Measurements from ENCODE around the gene AGAP1. TPM values are rescaled to one million over a fixed set of nuclear protein-coding genes. Genes with fewer than 3 reads are reported as not detected.

The AGAP1 gene
- total RNA-seq, 1 donor from 2014 or later: 39.0 TPM

DNA sequence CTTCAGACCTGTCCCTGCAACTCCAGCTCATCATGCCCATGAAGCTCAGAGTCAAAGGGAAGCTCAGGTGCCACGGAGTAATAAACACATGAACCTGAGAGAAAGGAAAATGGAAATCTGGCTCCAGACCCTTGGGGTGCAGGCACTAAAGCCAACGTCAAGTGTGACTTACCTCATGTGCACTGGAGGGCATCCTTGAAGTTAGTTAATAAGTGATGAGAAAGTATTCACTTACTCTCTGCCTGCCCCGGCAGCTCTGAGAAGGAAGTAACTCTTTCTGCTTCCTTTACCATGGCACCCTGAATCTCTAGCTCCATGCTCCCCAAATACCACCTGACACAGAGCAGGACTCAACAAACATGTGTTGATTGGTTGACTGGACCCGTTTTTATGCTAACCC is 21.4 kb upstream of the AGAP1 start:
- peaks cover 12% of the 10 kb centered on the region for H3K9me3 Mint-ChIP-seq (ENCODE audit: low read depth)
- H3K36me3 Mint-ChIP-seq (ENCODE audit: low read depth): no peaks in the 10 kb centered on the region
- TF ChIP-seq, protein P1, sequence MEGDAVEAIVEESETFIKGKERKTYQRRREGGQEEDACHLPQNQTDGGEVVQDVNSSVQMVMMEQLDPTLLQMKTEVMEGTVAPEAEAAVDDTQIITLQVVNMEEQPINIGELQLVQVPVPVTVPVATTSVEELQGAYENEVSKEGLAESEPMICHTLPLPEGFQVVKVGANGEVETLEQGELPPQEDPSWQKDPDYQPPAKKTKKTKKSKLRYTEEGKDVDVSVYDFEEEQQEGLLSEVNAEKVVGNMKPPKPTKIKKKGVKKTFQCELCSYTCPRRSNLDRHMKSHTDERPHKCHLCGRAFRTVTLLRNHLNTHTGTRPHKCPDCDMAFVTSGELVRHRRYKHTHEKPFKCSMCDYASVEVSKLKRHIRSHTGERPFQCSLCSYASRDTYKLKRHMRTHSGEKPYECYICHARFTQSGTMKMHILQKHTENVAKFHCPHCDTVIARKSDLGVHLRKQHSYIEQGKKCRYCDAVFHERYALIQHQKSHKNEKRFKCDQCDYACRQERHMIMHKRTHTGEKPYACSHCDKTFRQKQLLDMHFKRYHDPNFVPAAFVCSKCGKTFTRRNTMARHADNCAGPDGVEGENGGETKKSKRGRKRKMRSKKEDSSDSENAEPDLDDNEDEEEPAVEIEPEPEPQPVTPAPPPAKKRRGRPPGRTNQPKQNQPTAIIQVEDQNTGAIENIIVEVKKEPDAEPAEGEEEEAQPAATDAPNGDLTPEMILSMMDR (IDR thresholded peaks at IDR 0.05): no peak
- no peak for DNase-seq (ENCODE audit: low spot score)
- peaks cover 13% of the 10 kb centered on the region for H3K4me1 Mint-ChIP-seq (ENCODE audit: low read depth)
- no peak overlapping the region for H3K27ac Mint-ChIP-seq (ENCODE audit: unreplicated experiment)
- no peaks in the 10 kb centered on the region for H3K27me3 Mint-ChIP-seq (ENCODE audit: low read depth)
- no peak overlapping the region for H3K4me3 Mint-ChIP-seq (ENCODE audit: unreplicated experiment)

DNA sequence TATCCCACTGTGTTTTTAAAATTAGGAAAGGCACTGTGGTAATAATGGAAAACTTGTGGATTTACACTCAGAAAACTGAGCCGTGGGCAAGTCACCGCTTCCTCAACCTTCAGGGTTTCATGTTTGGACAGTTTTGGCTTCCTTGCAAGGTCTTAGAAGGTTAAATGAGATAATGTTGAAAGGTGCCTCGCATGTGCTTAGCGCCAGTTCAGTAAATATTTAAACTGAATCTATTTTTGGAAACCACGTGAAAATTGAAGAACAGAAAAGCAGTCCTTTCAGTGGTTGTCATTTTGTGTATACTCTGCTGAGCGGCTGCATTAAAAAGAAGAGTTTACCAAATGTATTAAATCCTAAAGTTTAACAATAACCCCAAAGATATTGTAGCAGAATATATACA is 15.2 kb upstream of the AGAP1 start:
- Mint-ChIP-seq H3K36me3 (ENCODE audit: low read depth) (no peaks in the 10 kb centered on the region), H3K4me3 (ENCODE audit: unreplicated experiment) (no peak overlapping the region), H3K27ac (ENCODE audit: unreplicated experiment) (no peak overlapping the region), H3K27me3 (ENCODE audit: low read depth) (no peaks in the 10 kb centered on the region), H3K9me3 (ENCODE audit: low read depth) (peaks cover 12% of the 10 kb centered on the region), H3K4me1 (ENCODE audit: low read depth) (no peaks in the 10 kb centered on the region)
- TF ChIP-seq, protein P1 (IDR thresholded peaks at IDR 0.05): no peak
- no peak for DNase-seq (ENCODE audit: low spot score)

DNA sequence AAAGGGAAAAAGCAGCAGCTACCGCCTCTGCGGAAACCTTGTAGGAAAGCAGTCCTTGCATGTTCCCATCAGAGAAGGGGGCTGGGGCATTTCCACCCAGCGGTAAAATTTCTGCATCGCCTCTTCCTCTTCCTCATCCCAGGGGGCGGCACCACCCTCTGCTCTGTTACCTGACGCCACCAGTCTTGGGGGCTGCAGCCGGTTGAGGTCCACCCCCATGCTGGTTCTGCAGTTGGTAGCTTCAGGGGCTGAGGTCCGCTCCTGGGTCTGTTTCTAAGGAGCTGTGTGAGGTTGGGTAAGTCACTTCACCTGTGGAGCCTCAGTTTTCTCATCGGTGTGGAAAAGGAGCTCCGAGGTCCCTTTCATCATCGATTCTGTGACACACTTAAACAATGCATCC is 14.2 kb upstream of the AGAP1 start:
- Mint-ChIP-seq H3K4me1 (ENCODE audit: low read depth) (no peaks in the 10 kb centered on the region), H3K27me3 (ENCODE audit: low read depth) (no peaks in the 10 kb centered on the region), H3K9me3 (ENCODE audit: low read depth) (peaks cover 12% of the 10 kb centered on the region), H3K36me3 (ENCODE audit: low read depth) (no peaks in the 10 kb centered on the region), H3K4me3 (ENCODE audit: unreplicated experiment) (no peak overlapping the region), H3K27ac (ENCODE audit: unreplicated experiment) (no peak overlapping the region)
- no peak for DNase-seq (ENCODE audit: low spot score)
- TF ChIP-seq, protein P1 (IDR thresholded peaks at IDR 0.05): no peak

DNA sequence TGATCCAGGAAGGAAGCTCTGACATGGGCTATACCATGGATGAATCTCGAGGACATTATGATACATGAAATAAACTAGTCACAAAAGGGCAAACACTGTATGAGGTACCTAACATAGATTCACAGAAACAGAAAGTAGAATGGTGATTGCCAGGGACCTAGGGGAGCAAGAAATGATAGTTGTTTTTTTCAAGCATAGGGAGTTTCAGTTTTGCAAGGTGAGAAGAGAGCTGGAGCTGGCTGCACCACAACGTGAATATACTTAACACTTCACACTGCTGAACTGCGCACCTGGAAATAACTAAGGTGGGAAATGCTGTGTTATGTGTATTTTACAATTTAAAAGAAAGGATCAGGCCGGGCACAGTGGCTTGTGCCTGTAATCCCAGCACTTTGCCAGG is 13.2 kb upstream of the AGAP1 start:
- Mint-ChIP-seq H3K4me1 (ENCODE audit: low read depth) (no peaks in the 10 kb centered on the region), H3K9me3 (ENCODE audit: low read depth) (peaks cover 6% of the 10 kb centered on the region), H3K27ac (ENCODE audit: unreplicated experiment) (no peak overlapping the region), H3K4me3 (ENCODE audit: unreplicated experiment) (no peak overlapping the region), H3K27me3 (ENCODE audit: low read depth) (no peaks in the 10 kb centered on the region), H3K36me3 (ENCODE audit: low read depth) (no peaks in the 10 kb centered on the region)
- TF ChIP-seq, protein P1 (IDR thresholded peaks at IDR 0.05): no peak
- no peak for DNase-seq (ENCODE audit: low spot score)

DNA sequence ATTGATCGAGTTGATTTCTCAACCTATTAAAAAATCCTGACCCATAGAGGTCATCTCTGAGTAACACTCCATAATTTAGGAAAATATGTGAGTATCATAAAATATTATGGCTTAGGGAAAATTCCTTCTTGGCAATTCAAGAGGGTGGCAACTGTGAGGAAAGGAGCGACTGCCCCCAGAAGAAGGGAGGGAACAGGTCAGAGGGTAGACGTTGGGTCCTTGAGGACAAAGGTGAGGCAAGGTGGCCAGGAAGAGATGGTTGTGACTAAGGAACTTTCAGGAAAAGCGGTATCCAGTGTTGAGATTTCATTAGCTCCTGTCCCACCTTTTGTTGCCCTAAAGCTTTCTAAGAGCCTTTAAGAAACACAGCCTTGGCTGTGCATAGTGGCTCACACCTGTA is 10.5 kb upstream of the AGAP1 start:
- Mint-ChIP-seq H3K4me1 (ENCODE audit: low read depth) (no peaks in the 10 kb centered on the region), H3K36me3 (ENCODE audit: low read depth) (no peaks in the 10 kb centered on the region), H3K9me3 (ENCODE audit: low read depth) (peaks cover 11% of the 10 kb centered on the region), H3K27ac (ENCODE audit: unreplicated experiment) (no peak overlapping the region), H3K27me3 (ENCODE audit: low read depth) (peaks cover 7% of the 10 kb centered on the region), H3K4me3 (ENCODE audit: unreplicated experiment) (no peak overlapping the region)
- TF ChIP-seq, protein P1 (IDR thresholded peaks at IDR 0.05): no peak
- DNase-seq (ENCODE audit: low spot score): no peak
